Thymus (tissue), 11 donors: ENCODE results near the gene SIRT5. TPM values are rescaled to one million over a fixed set of nuclear protein-coding genes. Genes with fewer than 3 reads are reported as not detected.
A peak's percentile ranks its signal among the peaks of the same experiment; 100 is the strongest.

Experiments used
- DNase-seq, 9 donors: peaks; one replicate each; pipeline ENCODE4 v3.0.0-alpha.2; 2013; ENCODE audit warnings: low spot score in 9 of 9, low read depth in 6 of 9, missing footprints in 1 of 9
- H3K27ac ChIP-seq, 2 donors: one replicate each; pipeline ENCODE4 v1.5.1; 2013; ENCODE audit warnings: control low read depth in 1 of 2, low read depth in 1 of 2, low read length in 1 of 2, mild to moderate bottlenecking in 1 of 2, moderate library complexity in 1 of 2
- H3K27me3 ChIP-seq, 2 donors: one replicate each; pipeline ENCODE4 v1.5.1; 2013; ENCODE audit warnings: low read length in 1 of 2; ENCODE audit not compliant: control insufficient read depth in 2 of 2, insufficient read depth in 1 of 2
- H3K36me3 ChIP-seq, 2 donors: one replicate each; pipeline ENCODE4 v1.5.1; 2013; ENCODE audit warnings: low read length in 1 of 2, mild to moderate bottlenecking in 1 of 2, moderate library complexity in 1 of 2; ENCODE audit not compliant: control insufficient read depth in 2 of 2, insufficient read depth in 2 of 2
- H3K4me1 ChIP-seq, 2 donors: one replicate each; pipeline ENCODE4 v1.5.1; 2013; ENCODE audit warnings: low read length in 2 of 2; ENCODE audit not compliant: control insufficient read depth in 2 of 2, insufficient read depth in 2 of 2
- H3K4me3 ChIP-seq, 2 donors: one replicate each; pipeline ENCODE4 v1.5.1; 2013; ENCODE audit warnings: low read length in 2 of 2, control low read depth in 1 of 2, mild to moderate bottlenecking in 1 of 2
- H3K9me3 ChIP-seq, 2 donors: one replicate each; pipeline ENCODE4 v1.5.1; 2013; ENCODE audit warnings: low read length in 1 of 2, mild to moderate bottlenecking in 1 of 2; ENCODE audit not compliant: control insufficient read depth in 2 of 2, insufficient read depth in 1 of 2
- WGBS: extraction: QIAGEN DNeasy Blood & Tissue Kit; methylation state at CpG from one replicate; pipeline ENCODE4 v1.1.7; 2013; 5-methylcytosine and 5-hydroxymethylcytosine counted together
- polyA plus RNA-seq: library from polyadenylated mRNA; stranded (reverse); fragments of 200-250 nt; gene quantifications from one replicate; pipeline ENCODE4 v1.2.3, GENCODE V29; 2013
- total RNA-seq: library from RNA; stranded (reverse); fragments of 120-200 nt; gene quantifications from one replicate; pipeline ENCODE4 v1.2.4, GENCODE V29; 2013
- donor health status: healthy.

The SIRT5 gene
- total and polyA plus RNA-seq, 2 donors = 12.2 to 13.3 TPM

- 97% methylated on average over 21 of the region's 21 CpGs for WGBS
- H3K36me3 ChIP-seq = peaks cover 25 to 45% of the 10 kb centered on the region in 2 donors
- H3K9me3 ChIP-seq = no peaks in the 10 kb centered on the region
- H3K27me3 ChIP-seq = no peaks in the 10 kb centered on the region
- no peak overlapping the region for H3K27ac ChIP-seq
- H3K4me3 ChIP-seq = no peak overlapping the region
- peaks cover 0 to 16% of the 10 kb centered on the region in 2 donors for H3K4me1 ChIP-seq
- no peak for DNase-seq
Observed at GRCh38 chr6:13591205-13591921, 17.0 kb downstream of the SIRT5 start.

- Histone ChIP-seq H3K36me3 (peaks cover 15 to 42% of the 10 kb centered on the region in 2 donors), H3K4me3 (no peak overlapping the region), H3K9me3 (no peaks in the 10 kb centered on the region), H3K27me3 (no peaks in the 10 kb centered on the region), H3K4me1 (peaks cover 0 to 16% of the 10 kb centered on the region in 2 donors), H3K27ac (no peak overlapping the region)
- 59% methylated on average over 6 of the region's 6 CpGs for WGBS
- DNase-seq = peak in 4 of 9 donors; percentile 24 to 60 (median 33)
Observed at GRCh38 chr6:13593103-13593502, 18.7 kb downstream of the SIRT5 start.

- peaks cover 15 to 44% of the 10 kb centered on the region in 2 donors for H3K36me3 ChIP-seq
- no peak overlapping the region for H3K4me3 ChIP-seq
- WGBS = 99% methylated on average over 6 of the region's 6 CpGs
- DNase-seq = no peak
- H3K27me3 ChIP-seq = no peaks in the 10 kb centered on the region
- no peak overlapping the region for H3K27ac ChIP-seq
- H3K4me1 ChIP-seq = peaks cover 0 to 16% of the 10 kb centered on the region in 2 donors
- no peaks in the 10 kb centered on the region for H3K9me3 ChIP-seq
Observed at GRCh38 chr6:13593720-13594119, 19.3 kb downstream of the SIRT5 start.

GRCh38 chr6:13597073-13597472, 22.7 kb downstream of the SIRT5 start:
- no peak overlapping the region for H3K27ac ChIP-seq
- H3K27me3 ChIP-seq = no peaks in the 10 kb centered on the region
- no peak for DNase-seq
- H3K9me3 ChIP-seq = no peaks in the 10 kb centered on the region
- peaks cover 9 to 48% of the 10 kb centered on the region in 2 donors for H3K36me3 ChIP-seq
- H3K4me3 ChIP-seq = no peak overlapping the region
- 94% methylated on average over 4 of the region's 4 CpGs for WGBS
- peaks cover 0 to 13% of the 10 kb centered on the region in 2 donors for H3K4me1 ChIP-seq

- no peaks in the 10 kb centered on the region for H3K9me3 ChIP-seq
- no peaks in the 10 kb centered on the region for H3K27me3 ChIP-seq
- H3K36me3 ChIP-seq = peaks cover 6 to 44% of the 10 kb centered on the region in 2 donors
- H3K27ac ChIP-seq = no peak overlapping the region
- no peak for DNase-seq
- no peaks in the 10 kb centered on the region for H3K4me1 ChIP-seq
- 99% methylated on average over 6 of the region's 6 CpGs for WGBS
- H3K4me3 ChIP-seq = no peak overlapping the region
Observed at GRCh38 chr6:13600036-13600435, 25.6 kb downstream of the SIRT5 start.

GRCh38 chr6:13604135-13604534, 29.7 kb downstream of the SIRT5 start:
- Histone ChIP-seq H3K4me1 (no peaks in the 10 kb centered on the region), H3K27me3 (no peaks in the 10 kb centered on the region), H3K4me3 (no peak overlapping the region), H3K9me3 (no peaks in the 10 kb centered on the region), H3K36me3 (peaks cover 0 to 27% of the 10 kb centered on the region in 2 donors), H3K27ac (no peak overlapping the region)
- WGBS = 87% methylated on average over 4 of the region's 4 CpGs
- DNase-seq = no peak

GRCh38 chr6:13604546-13605416, 30.4 kb downstream of the SIRT5 start:
- no peak overlapping the region for H3K27ac ChIP-seq
- H3K4me3 ChIP-seq = no peak overlapping the region
- DNase-seq = no peak
- WGBS = 96% methylated on average over 2 of the region's 2 CpGs
- H3K9me3 ChIP-seq = no peaks in the 10 kb centered on the region
- no peaks in the 10 kb centered on the region for H3K27me3 ChIP-seq
- peaks cover 0 to 23% of the 10 kb centered on the region in 2 donors for H3K36me3 ChIP-seq
- no peaks in the 10 kb centered on the region for H3K4me1 ChIP-seq

- peaks cover 0 to 20% of the 10 kb centered on the region in 2 donors for H3K36me3 ChIP-seq
- H3K27me3 ChIP-seq = no peaks in the 10 kb centered on the region
- no peaks in the 10 kb centered on the region for H3K4me1 ChIP-seq
- H3K27ac ChIP-seq = no peak overlapping the region
- H3K4me3 ChIP-seq = no peak overlapping the region
- DNase-seq = no peak
- 98% methylated on average over 4 of the region's 4 CpGs for WGBS
- H3K9me3 ChIP-seq = no peaks in the 10 kb centered on the region
Observed at GRCh38 chr6:13605634-13606033, 31.2 kb downstream of the SIRT5 start.

- 33% methylated on average over 4 of the region's 4 CpGs for WGBS
- DNase-seq = peak in 1 of 9 donors; percentile 28
- H3K27ac ChIP-seq = peak overlapping the region in 1 of 2 donors; percentile 38
Observed at GRCh38 chr6:13611715-13612114, 37.3 kb downstream of the SIRT5 start.

More at GRCh38 chr6:13611715-13612114, 37.3 kb downstream of the SIRT5 start:
- H3K27me3 ChIP-seq = no peaks in the 10 kb centered on the region
- no peak overlapping the region for H3K4me3 ChIP-seq
- H3K36me3 ChIP-seq = peaks cover 0 to 3% of the 10 kb centered on the region in 2 donors
- H3K4me1 ChIP-seq = peaks cover 10 to 20% of the 10 kb centered on the region in 2 donors
- H3K9me3 ChIP-seq = no peaks in the 10 kb centered on the region
